Measurements from ENCODE around the gene SPC24.

GRCh38 chr19:11164879-11165406 lies 9.4 kb upstream of the SPC24 start:
- TF ChIP-seq ZNF70 (CRISPR knock-in tag; IDR thresholded peaks at IDR 0.05), result no peak
- TF ChIP-seq ARNTL (CRISPR knock-in tag; IDR thresholded peaks at IDR 0.05; ENCODE audit: borderline replicate concordance, low read depth), result no peak
- no peak for TF ChIP-seq PATZ1 (CRISPR knock-in tag; IDR thresholded peaks at IDR 0.05; ENCODE audit: borderline replicate concordance)
- no peak for TF ChIP-seq CSRNP3 (CRISPR knock-in tag; IDR thresholded peaks at IDR 0.05)
- TF ChIP-seq CREB5 (CRISPR knock-in tag; IDR thresholded peaks at IDR 0.05; ENCODE audit: low read depth), result no peak
- no peak for TF ChIP-seq PPARA (CRISPR knock-in tag; IDR thresholded peaks at IDR 0.05; ENCODE audit: borderline replicate concordance)
- TF ChIP-seq RARB (CRISPR knock-in tag; IDR thresholded peaks at IDR 0.05), result no peak
- TF ChIP-seq ZNF565 (CRISPR knock-in tag; conservative IDR thresholded peaks at IDR 0.05; ENCODE audit: low read depth), result no peak
- no peak for TF ChIP-seq ZFP30 (CRISPR knock-in tag; IDR thresholded peaks at IDR 0.05)
- no peak for TF ChIP-seq GLIS3 (CRISPR knock-in tag; IDR thresholded peaks at IDR 0.05)

All from SK-N-SH treated with all-trans-retinoic acid at 6 μM for 48 hours (cell line).